Measurements from ENCODE around the gene MAP3K13. TPM values are rescaled to one million over a fixed set of nuclear protein-coding genes. Genes with fewer than 3 reads are reported as not detected.

MAP3K13 gene
- 10 to 100 TPM; 38.9 to 54.2 (median 49.2) TPM for polyA plus RNA-seq (ENCODE audit: insufficient read length in 4 of 4)

- DNase-seq (ENCODE audit: low read depth in 4 of 4, low spot score in 3 of 4) = peak; percentile 67 to 90 (median 75)
Observed at GRCh38 chr3:185362850-185363661, at the start of gene MAP3K13. Gene MAP3K13 (plus strand): TSS chr3:185363136. CDS start chr3:185428582, 65,446 bp downstream.

GRCh38 chr3:185313693-185314246, 49.2 kb upstream of the MAP3K13 start:
- no peak for DNase-seq (ENCODE audit: low read depth in 4 of 4, low spot score in 3 of 4)

- no peak for DNase-seq (ENCODE audit: low read depth in 4 of 4, low spot score in 3 of 4)
Observed at GRCh38 chr3:185316740-185317412, 46.1 kb upstream of the MAP3K13 start.

- no peak for DNase-seq (ENCODE audit: low read depth in 4 of 4, low spot score in 3 of 4)
Observed at GRCh38 chr3:185317674-185318073, 45.3 kb upstream of the MAP3K13 start.

- DNase-seq (ENCODE audit: low read depth in 4 of 4, low spot score in 3 of 4) = no peak
Observed at GRCh38 chr3:185318141-185318540, 44.8 kb upstream of the MAP3K13 start.

- no peak for DNase-seq (ENCODE audit: low read depth in 4 of 4, low spot score in 3 of 4)
Observed at GRCh38 chr3:185319801-185320200, 43.1 kb upstream of the MAP3K13 start.

GRCh38 chr3:185320949-185321348, 42.0 kb upstream of the MAP3K13 start:
- DNase-seq (ENCODE audit: low read depth in 4 of 4, low spot score in 3 of 4) = no peak

- DNase-seq (ENCODE audit: low read depth in 4 of 4, low spot score in 3 of 4) = no peak
Observed at GRCh38 chr3:185322101-185322719, 40.7 kb upstream of the MAP3K13 start.

- DNase-seq (ENCODE audit: low read depth in 4 of 4, low spot score in 3 of 4) = no peak
Observed at GRCh38 chr3:185325946-185326791, 36.8 kb upstream of the MAP3K13 start.

GRCh38 chr3:185327062-185327461, 35.9 kb upstream of the MAP3K13 start:
- DNase-seq (ENCODE audit: low read depth in 4 of 4, low spot score in 3 of 4) = no peak

GRCh38 chr3:185328324-185329004, 34.5 kb upstream of the MAP3K13 start:
- DNase-seq (ENCODE audit: low read depth in 4 of 4, low spot score in 3 of 4) = peak in 2 of 4 donors; percentile 41 to 53

- no peak for DNase-seq (ENCODE audit: low read depth in 4 of 4, low spot score in 3 of 4)
Observed at GRCh38 chr3:185330238-185330637, 32.7 kb upstream of the MAP3K13 start.

GRCh38 chr3:185330644-185331043, 32.3 kb upstream of the MAP3K13 start:
- DNase-seq (ENCODE audit: low read depth in 4 of 4, low spot score in 3 of 4) = no peak

GRCh38 chr3:185332026-185332735, 30.8 kb upstream of the MAP3K13 start:
- DNase-seq (ENCODE audit: low read depth in 4 of 4, low spot score in 3 of 4) = no peak

- DNase-seq (ENCODE audit: low read depth in 4 of 4, low spot score in 3 of 4) = no peak
Observed at GRCh38 chr3:185335799-185336198, 27.1 kb upstream of the MAP3K13 start.

GRCh38 chr3:185337231-185337816, 25.6 kb upstream of the MAP3K13 start:
- DNase-seq (ENCODE audit: low read depth in 4 of 4, low spot score in 3 of 4) = no peak

- DNase-seq (ENCODE audit: low read depth in 4 of 4, low spot score in 3 of 4) = no peak
Observed at GRCh38 chr3:185339945-185340344, 23.0 kb upstream of the MAP3K13 start.

- DNase-seq (ENCODE audit: low read depth in 4 of 4, low spot score in 3 of 4) = no peak
Observed at GRCh38 chr3:185340751-185341150, 22.2 kb upstream of the MAP3K13 start.

Data from left renal pelvis (tissue), 4 donors.